B cell (primary cell): ENCODE measurements around the gene TRIM22. TPM values are rescaled to one million over a fixed set of nuclear protein-coding genes. Genes with fewer than 3 reads are reported as not detected.
"Not testable (repeated sequence)": the region's sequence is repeated elsewhere in the genome, so short reads cannot be mapped to it uniquely, and the experiment has no call there.

Experiments used
- ATAC-seq: fragments of 200-7000 bp; cut with Tn5 transposase; one replicate; pipeline ENCODE4 v1.10.0; 2021; ENCODE audit warnings: low read depth, mild to moderate bottlenecking, moderate number of reproducible peaks, moderate library complexity
- CTCF ChIA-PET: fragments of 350-600 bp; sonication (Branson Sonifier 250); formaldehyde crosslinking; loops from one replicate; lab custom pipeline; 2021; ENCODE audit warnings: antibody characterized with exemption, inconsistent platforms; lab: Charles Lee
- POLR2A ChIA-PET: fragments of 350-600 bp; sonication (Branson Sonifier 250); formaldehyde crosslinking; loops from one replicate; lab custom pipeline; 2021; ENCODE audit warnings: antibody characterized with exemption; lab: Charles Lee
- DNase-seq: peaks from one replicate; pipeline ENCODE4 v3.0.0; 2013
- H2AFZ ChIP-seq: 2 replicates; pipeline ENCODE4 v1.6.1; 2012; ENCODE audit warnings: mild to moderate bottlenecking, low read depth, low read length; ENCODE audit not compliant: insufficient read depth, poor library complexity, severe bottlenecking
- H3K27ac ChIP-seq, 2 donors: 1 replicate in 1 of 2; 2 replicates in 1 of 2; pipeline ENCODE4 v1.5.1; 2012 to 2013; ENCODE audit warnings: low read length in 2 of 2, mild to moderate bottlenecking in 2 of 2, moderate library complexity in 1 of 2
- H3K27me3 ChIP-seq, 4 experiments: fragments of 200-600 bp in 1 of 4; sonication (generic) in 1 of 4; replicated peaks in 1 of 4; 1 replicate in 2 of 4; 2 replicates in 2 of 4; pipeline versions ENCODE4 v1.6.1 to v1.7.0; 2013 to 2016; ENCODE audit warnings: low read length in 3 of 4, mild to moderate bottlenecking in 2 of 4, mixed read lengths in 1 of 4, moderate library complexity in 1 of 4; ENCODE audit not compliant: insufficient read depth in 4 of 4, control insufficient read depth in 3 of 4; ENCODE audit errors: control extremely low read depth in 1 of 4
- H3K36me3 ChIP-seq, 2 experiments: replicated peaks in 1 of 2; 1 replicate in 1 of 2; 2 replicates in 1 of 2; pipeline versions ENCODE4 v1.6.1 to v1.7.1; 2013; ENCODE audit warnings: low read length in 1 of 2; ENCODE audit not compliant: insufficient read depth in 2 of 2, control insufficient read depth in 1 of 2; ENCODE audit errors: control extremely low read depth in 1 of 2, extremely low read depth in 1 of 2
- H3K4me1 ChIP-seq, 2 donors: fragments of 200-600 bp in 1 of 2; sonication (generic) in 1 of 2; 1 replicate in 1 of 2; 2 replicates in 1 of 2; pipeline versions ENCODE4 v1.5.1 to v1.6.1; 2013 to 2017; ENCODE audit warnings: low read length in 2 of 2; ENCODE audit not compliant: control insufficient read depth in 2 of 2, insufficient read depth in 2 of 2
- H3K4me2 ChIP-seq: replicated peaks from 2 replicates; pipeline ENCODE3; 2012; ENCODE audit warnings: mild to moderate bottlenecking, low read depth, low read length; ENCODE audit not compliant: poor library complexity, severe bottlenecking
- H3K4me3 ChIP-seq, 5 experiments: fragments of 200-600 bp in 1 of 5; sonication (generic) in 1 of 5; 1 replicate in 3 of 5; 2 replicates in 2 of 5; pipeline versions ENCODE4 v1.5.1 to v1.7.0; 2011 to 2016; ENCODE audit warnings: low read length in 4 of 5, mild to moderate bottlenecking in 4 of 5, low read depth in 2 of 5, control low read depth in 1 of 5, moderate library complexity in 1 of 5; ENCODE audit not compliant: insufficient read depth in 1 of 5; ENCODE audit errors: control extremely low read depth in 1 of 5, extremely low read depth in 1 of 5
- H3K79me2 ChIP-seq: fragments of 200-600 bp; sonication (generic); one replicate; pipeline ENCODE4 v1.6.0; 2016; ENCODE audit warnings: low read length; ENCODE audit not compliant: control insufficient read depth, insufficient read depth
- H3K9ac ChIP-seq: fragments of 200-600 bp; sonication (generic); 2 replicates; pipeline ENCODE4 v1.6.1; 2017; ENCODE audit warnings: mild to moderate bottlenecking, low read length, moderate library complexity
- H3K9me3 ChIP-seq, 3 donors: one replicate each; pipeline versions ENCODE4 v1.6.1 to v1.7.1; 2013; ENCODE audit warnings: low read length in 2 of 3; ENCODE audit not compliant: control insufficient read depth in 2 of 3, insufficient read depth in 1 of 3; ENCODE audit errors: control extremely low read depth in 1 of 3
- H4K20me1 ChIP-seq: 2 replicates; pipeline ENCODE4 v1.6.0; 2012; ENCODE audit warnings: mild to moderate bottlenecking, low read length; ENCODE audit not compliant: insufficient read depth, control insufficient read depth, poor library complexity, severe bottlenecking
- H3K27ac Mint-ChIP-seq: one replicate; pipeline ENCODE4 v1.8.0; 2021; ENCODE audit warnings: mixed read lengths
- H3K27me3 Mint-ChIP-seq: one replicate; pipeline ENCODE4 v1.8.0; 2021; ENCODE audit warnings: mixed read lengths
- H3K4me1 Mint-ChIP-seq: one replicate; pipeline ENCODE4 v1.8.0; 2021; ENCODE audit warnings: mixed read lengths
- H3K4me3 Mint-ChIP-seq: one replicate; pipeline ENCODE4 v1.8.0; 2021; ENCODE audit warnings: mixed read lengths
- H3K9me3 Mint-ChIP-seq: one replicate; pipeline ENCODE4 v1.8.0; 2022; ENCODE audit warnings: mixed read lengths; ENCODE audit not compliant: insufficient read depth
- CTCF ChIP-seq: fragments of 200-600 bp; IDR thresholded peaks from one replicate; pipeline ENCODE4 v1.8.0; 2022; ENCODE audit warnings: antibody characterized with exemption, mild to moderate bottlenecking
- EZH2 ChIP-seq: IDR thresholded peaks from 2 replicates; pipeline ENCODE4 v1.6.1; 2012; ENCODE audit warnings: borderline replicate concordance, low read depth, mild to moderate bottlenecking, moderate library complexity, low read length; ENCODE audit not compliant: insufficient read depth, poor library complexity, severe bottlenecking
- WGBS: methylation state at CpG from one replicate; pipeline ENCODE4 v1.1.5; 2013; ENCODE audit warnings: missing lambda C conversion rate; ENCODE audit not compliant: insufficient coverage; 5-methylcytosine and 5-hydroxymethylcytosine counted together
- intact Hi-C: fragments of 100-400 bp; cut with micrococcal nuclease; formaldehyde crosslinking; loops from one replicate; pipeline ENCODE4 v1.10.0; 2022
- polyA plus RNA-seq: library from polyadenylated mRNA; depleted of rRNA; stranded (reverse); fragments of >200 nt; gene quantifications from 2 replicates; pipeline ENCODE4 v1.2.3, GENCODE V29; 2012
- total RNA-seq, 2 donors: library from RNA; stranded (reverse); fragments of 120-200 nt in 1 of 2; gene quantifications; 1 replicate in 1 of 2; 2 replicates in 1 of 2; pipeline versions ENCODE4 v1.2.3 to v1.2.4, GENCODE V29; 2013 to 2022

Gene TRIM22
- total and polyA plus RNA-seq, 2 donors (not counting 1 experiment from before 2014, with no cell fraction given) = 255 to 388 TPM

- peak overlapping the region; percentile 79 for H2AFZ ChIP-seq
- ATAC-seq, H3K9me3 ChIP-seq, H3K27me3 ChIP-seq, DNase-seq, H3K9me3 Mint-ChIP-seq, H3K27me3 Mint-ChIP-seq: not testable (repeated sequence)
- CTCF ChIA-PET = interaction anchor here (1.0 to 5.2 kb wide), 17 partner anchors 12 to 551 kb away, joined by 3 to 82 read pairs (median 7); partner anchors contain the start of genes OR52N2 and TRIM34
- H3K79me2 ChIP-seq = peaks cover 68% of the 10 kb centered on the region
- peaks cover 37% of the 10 kb centered on the region for H3K4me1 Mint-ChIP-seq
- H4K20me1 ChIP-seq = peaks cover 11% of the 10 kb centered on the region
- peak overlapping the region; percentile 88 for H3K4me2 ChIP-seq
- H3K27ac Mint-ChIP-seq = peak overlapping the region; percentile 90
- peak overlapping the region; percentile 78 for H3K9ac ChIP-seq
- POLR2A ChIA-PET = interaction anchor here (1.3 kb wide), 1 partner anchor 59 kb away, joined by 3 read pairs; the partner anchor contains the start of gene TRIM34
- peaks cover 13 to 28% of the 10 kb centered on the region in 2 donors for H3K4me1 ChIP-seq
- 60% methylated on average over 1 of the region's 7 CpGs for WGBS
- H3K4me3 Mint-ChIP-seq = peak overlapping the region; percentile 90
- H3K4me3 ChIP-seq = peak overlapping the region in 3 of 5 experiments; percentile 61 to 94 (median 90)
- peak overlapping the region in 1 of 2 donors; percentile 81 for H3K27ac ChIP-seq
- peaks cover 15 to 16% of the 10 kb centered on the region in 2 experiments for H3K36me3 ChIP-seq
- intact Hi-C loops = loop anchor here (1.0 to 10.0 kb wide), 8 partner anchors 17 to 801 kb away; partner anchors contain the start of genes ARFIP2, FHIP1B, OR52N2 and TIMM10B
Measured at GRCh38 chr11:5683620-5684019, 6.0 kb upstream of the TRIM22 start.

GRCh38 chr11:5684036-5684645, 5.4 kb upstream of the TRIM22 start:
- H3K4me2 ChIP-seq = peak overlapping the region; percentile 88
- peak overlapping the region; percentile 61 to 94 (median 72) for H3K4me3 ChIP-seq
- no peaks in the 10 kb centered on the region for H3K27me3 ChIP-seq
- CTCF ChIA-PET = interaction anchor here (0.8 to 5.2 kb wide), 28 partner anchors 10 to 1497 kb away, joined by 3 to 82 read pairs (median 6); partner anchors contain the start of genes OR52N2 and TRIM34
- peaks cover 68% of the 10 kb centered on the region for H3K79me2 ChIP-seq
- TF ChIP-seq EZH2 = no peak
- no peak for TF ChIP-seq CTCF
- no peaks in the 10 kb centered on the region for H3K27me3 Mint-ChIP-seq
- peaks cover 10 to 11% of the 10 kb centered on the region in 2 experiments for H3K36me3 ChIP-seq
- H3K9me3 ChIP-seq = no peaks in the 10 kb centered on the region
- POLR2A ChIA-PET = interaction anchor here (0.9 to 1.0 kb wide), 3 partner anchors 17 to 57 kb away, joined by 3 to 5 read pairs (median 3); no protein-coding TSS in a partner anchor
- ATAC-seq (no peak), DNase-seq (no peak)
- peak overlapping the region; percentile 78 for H3K9ac ChIP-seq
- peaks cover 11% of the 10 kb centered on the region for H4K20me1 ChIP-seq
- intact Hi-C loops = loop anchor here (1.0 to 10.0 kb wide), 8 partner anchors 16 to 801 kb away; partner anchors contain the start of genes ARFIP2, FHIP1B, OR52N2 and TIMM10B
- H3K4me1 ChIP-seq = peaks cover 18 to 33% of the 10 kb centered on the region in 2 donors
- H3K9me3 Mint-ChIP-seq = no peaks in the 10 kb centered on the region
- no CpG with 5 or more reads among the region's 8 CpGs for WGBS
- peak overlapping the region; percentile 90 for H3K4me3 Mint-ChIP-seq
- peak overlapping the region; percentile 90 for H3K27ac Mint-ChIP-seq
- peak overlapping the region; percentile 81 to 89 for H3K27ac ChIP-seq
- peaks cover 41% of the 10 kb centered on the region for H3K4me1 Mint-ChIP-seq
- H2AFZ ChIP-seq = peak overlapping the region; percentile 79
